Stimulated activated CD8-positive, alpha-beta memory T cell treated with anti-CD3 and anti-CD28 coated beads, Interleukin-4, amount 100 ng/mL, for 48 hours (primary cell): ENCODE data around the gene CCDC8.
"Not testable (repeated sequence)": the region's sequence is repeated elsewhere in the genome, so short reads cannot be mapped to it uniquely, and the experiment has no call there.

Experiments
- DNase-seq: peaks from one replicate; pipeline ENCODE4 v3.0.0-alpha.2; 2020

The CCDC8 gene

GRCh38 chr19:46376241-46377153 lies 36.9 kb downstream of the CCDC8 start:
- DNase-seq, result no peak

GRCh38 chr19:46375476-46376067 lies 37.8 kb downstream of the CCDC8 start:
- DNase-seq, result not testable (repeated sequence)

GRCh38 chr19:46374536-46375475 lies 38.6 kb downstream of the CCDC8 start:
- no peak for DNase-seq

- DNase-seq, result no peak
These were observed 39.6 kb downstream of the CCDC8 start for GRCh38 chr19:46373491-46374359.

- DNase-seq, result no peak
These were observed 40.4 kb downstream of the CCDC8 start for GRCh38 chr19:46372901-46373490.

GRCh38 chr19:46371371-46371901 lies 41.9 kb downstream of the CCDC8 start:
- no peak for DNase-seq

GRCh38 chr19:46369817-46370216 lies 43.5 kb downstream of the CCDC8 start:
- DNase-seq, result no peak

GRCh38 chr19:46368116-46368515 lies 45.2 kb downstream of the CCDC8 start:
- DNase-seq, result no peak

GRCh38 chr19:46367426-46367825 lies 45.9 kb downstream of the CCDC8 start:
- no peak for DNase-seq

- no peak for DNase-seq
These were observed 46.6 kb downstream of the CCDC8 start for GRCh38 chr19:46366620-46367292.

GRCh38 chr19:46365561-46365960 lies 47.8 kb downstream of the CCDC8 start:
- DNase-seq, result no peak

- DNase-seq, result no peak
These were observed 49.0 kb downstream of the CCDC8 start for GRCh38 chr19:46364359-46364758.

GRCh38 chr19:46361915-46362314 lies 51.4 kb downstream of the CCDC8 start:
- no peak for DNase-seq
